ENCODE results near the gene BABAM2.

DNA sequence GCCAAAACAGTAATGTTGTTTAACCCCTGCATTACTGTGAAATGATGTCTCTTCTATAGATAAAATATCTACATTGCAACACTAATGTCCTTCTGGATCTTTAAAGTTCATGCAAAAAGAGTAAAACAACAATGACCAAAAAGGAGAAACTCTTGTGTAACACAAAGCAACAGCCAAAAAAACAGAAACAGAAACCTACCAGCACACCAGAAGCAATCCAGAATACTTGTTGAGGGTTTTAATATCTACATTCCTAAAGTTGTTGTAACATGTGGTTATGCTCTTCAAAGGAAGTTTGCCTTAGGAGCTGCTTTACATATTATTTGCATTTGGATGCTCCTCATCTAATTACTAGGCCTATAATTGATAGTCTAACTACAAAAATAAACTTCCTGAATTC lies 157.2 kb downstream of the BABAM2 start:
- no peak for TF ChIP-seq EZH2 (IDR thresholded peaks at IDR 0.05; ENCODE audit: insufficient read depth, poor library complexity, severe bottlenecking)
- TF ChIP-seq EZH2phosphoT487 (IDR thresholded peaks at IDR 0.05; ENCODE audit: insufficient read depth, low read depth): no peak
